ENCODE measurements around the gene ARMS2.

ARMS2 gene

DNA sequence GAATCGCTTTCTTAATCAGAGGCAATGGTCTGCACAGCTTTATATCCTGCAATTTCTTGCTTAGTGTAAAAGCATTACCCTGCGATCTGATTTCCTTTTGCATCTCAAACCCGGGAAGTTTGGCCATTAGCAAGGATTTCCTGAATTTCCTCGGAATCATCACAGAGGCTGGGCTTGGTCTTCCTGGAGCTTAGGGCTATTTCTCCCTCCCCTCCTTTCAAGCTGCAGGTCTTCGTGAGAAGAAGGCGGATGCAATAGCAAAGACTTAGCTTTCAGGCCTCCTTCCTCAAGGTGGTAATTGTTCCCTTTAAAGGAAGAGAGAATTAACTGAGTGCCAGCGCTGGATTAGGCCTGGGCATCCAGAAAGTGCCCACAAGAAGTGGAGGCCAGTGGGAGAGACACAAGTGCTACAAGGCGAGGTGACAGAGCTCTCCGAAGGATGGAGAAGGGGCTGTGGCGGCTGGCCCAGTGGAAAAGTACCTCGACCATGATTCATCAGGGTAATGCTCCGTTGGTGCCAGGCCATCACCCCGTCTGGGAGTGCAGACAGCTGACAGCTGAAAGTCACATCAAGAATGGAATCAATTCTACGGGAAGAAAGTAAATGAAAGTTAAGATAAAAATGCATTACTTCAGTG lies 4.0 kb upstream of the ARMS2 start:
- DNase-seq (ENCODE audit: low read depth in 4 of 4, low spot score in 1 of 4): no peak

DNA sequence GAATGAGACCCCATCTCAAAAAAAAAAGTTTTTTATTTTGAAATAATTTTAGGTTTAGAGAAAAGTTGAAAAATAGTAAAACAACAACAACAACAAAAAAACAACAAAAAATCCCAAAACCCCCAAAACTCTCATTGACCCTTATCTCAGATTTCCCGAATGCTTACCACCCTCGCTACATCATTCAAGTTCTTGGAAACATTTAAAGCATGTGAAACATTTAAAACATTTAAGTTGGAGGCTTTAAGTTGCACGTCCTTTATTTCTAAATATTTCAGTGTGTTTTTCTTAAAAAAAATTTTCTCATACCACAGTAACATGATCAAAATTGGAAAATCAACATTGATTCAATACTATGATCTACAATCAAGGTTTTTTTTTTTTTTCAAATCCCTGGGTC lies 382 bp upstream of the ARMS2 start:
- no peak for DNase-seq (ENCODE audit: low read depth in 4 of 4, low spot score in 1 of 4)

DNA sequence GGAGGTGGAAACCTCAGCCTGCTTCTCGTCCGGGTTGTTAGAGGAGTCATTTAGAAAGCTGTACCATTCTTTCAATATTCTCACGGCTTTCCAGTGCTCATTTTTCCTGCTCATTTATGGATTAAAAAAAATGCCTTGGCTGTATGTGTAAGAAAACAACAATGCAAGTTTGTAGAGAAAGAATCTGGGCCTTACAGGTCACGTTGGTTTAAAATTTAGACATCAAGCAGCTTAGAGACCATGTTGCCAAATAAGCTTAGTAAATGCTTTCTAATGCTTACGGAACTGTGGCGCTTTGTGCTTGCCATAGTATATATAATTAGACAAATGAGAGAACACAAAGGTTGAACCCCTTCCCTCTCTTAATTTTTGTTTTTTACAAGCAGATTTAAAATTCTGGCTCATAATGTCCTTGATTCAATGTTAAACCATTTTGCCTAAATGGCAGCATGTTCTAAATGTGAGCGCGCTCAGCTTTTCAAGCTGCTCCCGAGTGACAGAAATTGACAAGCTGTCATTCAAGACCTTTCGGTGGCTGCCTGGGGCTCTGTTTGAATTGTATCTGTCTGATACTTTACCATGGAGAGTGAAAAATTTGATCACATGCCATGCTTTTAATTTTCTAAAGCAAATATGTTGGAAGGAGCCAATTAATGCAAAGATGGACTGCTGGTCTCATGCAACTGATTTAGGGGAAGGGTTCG lies 1.1 kb downstream of the ARMS2 start:
- no peak for DNase-seq (ENCODE audit: low read depth in 4 of 4, low spot score in 1 of 4)

DNA sequence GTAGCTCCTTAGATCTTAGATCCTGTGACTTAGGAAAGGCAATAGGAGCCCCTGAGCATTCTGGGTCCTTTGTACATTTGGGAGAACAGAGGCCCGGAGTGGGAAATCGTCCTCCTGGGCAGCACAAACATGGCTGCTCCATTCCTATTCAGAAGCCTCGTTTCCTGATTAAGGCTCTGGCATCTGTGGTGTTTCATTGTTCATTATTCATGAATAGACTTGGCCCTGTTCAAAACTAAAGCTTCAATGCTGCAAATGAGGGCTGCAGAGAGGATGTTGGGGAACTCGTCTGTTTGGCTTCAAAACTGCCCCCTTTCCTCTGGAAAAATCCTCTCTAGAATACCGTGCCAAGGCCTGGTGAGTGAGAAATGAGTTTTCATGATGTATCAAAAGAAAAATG lies 3.5 kb downstream of the ARMS2 start:
- DNase-seq (ENCODE audit: low read depth in 4 of 4, low spot score in 1 of 4): no peak

GRCh38 chr10:122458693-122459092 lies 4.2 kb downstream of the ARMS2 start:
- DNase-seq (ENCODE audit: low read depth in 4 of 4, low spot score in 1 of 4): no peak

DNA sequence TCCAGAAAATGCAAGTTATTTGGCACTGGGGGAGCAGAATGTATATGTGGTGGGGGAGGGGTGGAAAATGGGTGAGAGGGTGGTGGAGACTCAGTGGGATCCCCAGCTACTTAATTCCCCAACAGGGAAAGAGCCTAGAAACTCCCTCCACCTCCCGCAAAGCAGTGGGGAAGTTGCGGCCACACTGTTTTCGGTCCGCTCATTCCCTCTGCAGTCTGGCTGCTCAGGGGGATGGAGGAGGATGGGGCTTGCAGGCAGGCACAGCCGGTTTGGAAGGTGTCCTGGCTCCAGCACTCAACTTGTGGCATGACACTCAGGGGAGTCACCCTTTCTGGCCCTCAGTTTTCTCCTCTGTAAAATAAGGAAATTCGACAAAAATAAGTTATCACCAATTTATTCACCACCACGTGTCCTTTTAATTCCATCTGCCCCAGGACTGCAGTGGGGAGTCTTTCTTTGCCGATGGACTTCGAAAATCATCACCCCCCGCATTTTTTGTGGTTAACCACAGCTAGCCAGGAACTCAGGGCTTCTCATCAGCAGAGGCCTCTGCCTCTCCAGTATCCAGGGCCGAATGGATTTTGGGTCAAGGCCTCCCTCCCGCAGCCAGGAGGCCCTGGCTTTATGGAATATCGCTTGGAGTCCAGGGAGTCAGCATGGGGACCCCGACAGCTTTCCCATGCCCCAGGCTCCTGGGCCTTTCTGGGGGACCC lies 5.3 kb downstream of the ARMS2 start:
- no peak for DNase-seq (ENCODE audit: low read depth in 4 of 4, low spot score in 1 of 4)

DNA sequence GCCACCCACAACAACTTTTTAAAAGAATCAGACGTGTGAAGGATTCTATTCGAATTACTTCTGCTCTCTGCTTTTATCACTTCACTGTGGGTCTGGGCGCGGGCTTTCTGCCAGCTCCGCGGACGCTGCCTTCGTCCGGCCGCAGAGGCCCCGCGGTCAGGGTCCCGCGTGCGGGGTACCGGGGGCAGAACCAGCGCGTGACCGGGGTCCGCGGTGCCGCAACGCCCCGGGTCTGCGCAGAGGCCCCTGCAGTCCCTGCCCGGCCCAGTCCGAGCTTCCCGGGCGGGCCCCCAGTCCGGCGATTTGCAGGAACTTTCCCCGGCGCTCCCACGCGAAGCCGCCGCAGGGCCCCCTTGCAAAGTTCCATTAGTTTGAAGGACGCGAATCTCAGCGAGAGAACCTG lies 6.4 kb downstream of the ARMS2 start:
- DNase-seq (ENCODE audit: low read depth in 4 of 4, low spot score in 1 of 4): no peak

- no peak for DNase-seq (ENCODE audit: low read depth in 4 of 4, low spot score in 1 of 4)
Observed at GRCh38 chr10:122461367-122461728, 6.9 kb downstream of the ARMS2 start, which contains the start of gene HTRA1. TSS of gene HTRA1 (plus strand) at chr10:122461553. CDS start at chr10:122461653, 100 bp downstream.

DNA sequence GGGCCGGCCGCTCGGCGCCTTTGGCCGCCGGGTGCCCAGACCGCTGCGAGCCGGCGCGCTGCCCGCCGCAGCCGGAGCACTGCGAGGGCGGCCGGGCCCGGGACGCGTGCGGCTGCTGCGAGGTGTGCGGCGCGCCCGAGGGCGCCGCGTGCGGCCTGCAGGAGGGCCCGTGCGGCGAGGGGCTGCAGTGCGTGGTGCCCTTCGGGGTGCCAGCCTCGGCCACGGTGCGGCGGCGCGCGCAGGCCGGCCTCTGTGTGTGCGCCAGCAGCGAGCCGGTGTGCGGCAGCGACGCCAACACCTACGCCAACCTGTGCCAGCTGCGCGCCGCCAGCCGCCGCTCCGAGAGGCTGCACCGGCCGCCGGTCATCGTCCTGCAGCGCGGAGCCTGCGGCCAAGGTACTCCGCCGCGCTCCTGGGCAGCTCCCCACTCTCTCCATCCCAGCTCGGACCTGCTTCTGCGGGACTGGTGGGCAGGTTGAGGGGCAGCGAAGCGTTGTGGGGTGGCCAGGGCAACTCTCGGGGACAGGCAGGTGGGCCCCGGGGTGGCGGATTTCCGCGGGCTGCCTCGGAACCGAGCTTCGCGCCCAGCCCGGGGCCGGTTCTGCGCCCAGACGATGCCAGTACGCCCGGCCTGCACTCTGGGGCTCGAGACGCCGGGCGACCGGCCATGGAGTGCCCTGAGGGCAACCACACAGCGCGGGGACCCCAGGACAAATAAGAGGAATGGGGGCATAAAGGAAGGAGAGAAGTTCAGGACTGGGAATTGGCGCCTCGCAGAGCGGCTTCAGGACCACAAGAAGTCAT lies 7.5 kb downstream of the ARMS2 start:
- DNase-seq (ENCODE audit: low read depth in 4 of 4, low spot score in 1 of 4): no peak

- no peak for DNase-seq (ENCODE audit: low read depth in 4 of 4, low spot score in 1 of 4)
Observed at GRCh38 chr10:122462533-122463465, 8.3 kb downstream of the ARMS2 start.

DNA sequence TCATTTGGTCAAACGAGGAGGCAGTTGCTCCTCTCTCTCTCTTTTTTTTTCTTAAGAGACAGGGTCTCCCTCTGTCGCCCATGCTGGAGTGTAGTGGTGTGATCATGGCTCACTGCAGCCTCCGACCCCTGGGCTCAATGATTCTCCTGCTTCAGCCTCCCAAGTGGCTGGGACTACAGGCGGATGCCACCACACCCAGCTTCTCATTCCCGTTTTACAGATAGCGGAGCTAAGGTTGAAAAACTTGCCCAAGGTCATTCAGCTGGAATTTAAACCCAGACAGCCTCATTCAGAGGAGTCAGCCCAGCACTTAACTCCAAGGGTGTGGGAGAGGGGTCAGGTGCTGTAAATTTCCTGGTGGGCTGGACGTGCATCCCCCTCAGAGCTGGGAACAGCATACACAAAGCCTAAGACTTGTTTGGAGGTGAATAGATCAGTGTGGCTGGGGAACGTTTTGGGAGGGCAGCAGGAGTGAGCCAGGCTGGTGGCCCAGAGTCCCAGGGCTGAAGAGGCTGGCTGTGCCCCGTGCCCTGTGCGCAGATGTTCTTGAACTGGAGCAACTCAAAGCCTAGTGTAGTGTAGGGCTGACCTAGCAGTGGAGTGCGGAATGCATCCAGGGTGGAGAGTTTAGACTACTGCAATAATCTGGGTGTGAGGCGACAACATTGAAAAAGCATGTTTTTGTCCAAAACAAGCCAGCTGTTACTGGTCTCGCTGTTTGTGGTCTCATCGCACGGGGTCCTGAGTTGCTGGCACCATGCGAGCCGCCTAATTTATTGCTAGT lies 9.2 kb downstream of the ARMS2 start:
- no peak for DNase-seq (ENCODE audit: low read depth in 4 of 4, low spot score in 1 of 4)

- DNase-seq (ENCODE audit: low read depth in 4 of 4, low spot score in 1 of 4): no peak
Observed at GRCh38 chr10:122464250-122464510, 9.7 kb downstream of the ARMS2 start.

- DNase-seq (ENCODE audit: low read depth in 4 of 4, low spot score in 1 of 4): no peak
Observed at GRCh38 chr10:122464586-122464985, 10.1 kb downstream of the ARMS2 start.

DNA sequence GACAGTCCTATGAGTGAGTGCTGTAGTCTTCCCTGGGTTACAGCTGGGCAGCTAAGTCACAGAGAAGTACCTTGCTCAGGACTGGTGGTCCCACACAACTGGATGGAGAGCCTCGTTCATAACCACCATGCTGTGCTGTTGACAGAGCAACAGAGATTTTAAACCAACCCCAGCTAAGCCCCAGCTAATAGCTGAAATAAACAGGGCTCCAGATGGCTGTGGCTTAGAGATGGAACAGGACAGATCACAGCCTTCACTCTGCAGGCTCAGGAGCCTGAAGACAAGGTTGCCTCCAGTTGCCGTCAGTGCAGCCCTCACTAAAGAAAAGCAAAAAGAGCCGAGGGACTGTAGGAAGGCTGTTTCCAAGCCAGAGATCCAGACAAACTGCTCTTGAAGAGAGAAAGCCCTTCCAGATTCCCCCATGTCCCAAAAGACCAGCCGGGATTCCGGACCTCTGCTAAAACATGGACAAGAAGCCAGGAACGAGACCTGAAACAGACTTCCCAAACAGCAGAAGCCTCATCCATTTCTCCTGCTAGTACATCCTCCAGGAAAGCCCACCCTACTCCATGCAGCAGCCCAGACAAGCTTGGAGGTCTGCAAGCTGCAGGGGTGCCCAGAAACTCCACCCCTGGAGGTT lies 11.1 kb downstream of the ARMS2 start:
- DNase-seq (ENCODE audit: low read depth in 4 of 4, low spot score in 1 of 4): no peak

DNA sequence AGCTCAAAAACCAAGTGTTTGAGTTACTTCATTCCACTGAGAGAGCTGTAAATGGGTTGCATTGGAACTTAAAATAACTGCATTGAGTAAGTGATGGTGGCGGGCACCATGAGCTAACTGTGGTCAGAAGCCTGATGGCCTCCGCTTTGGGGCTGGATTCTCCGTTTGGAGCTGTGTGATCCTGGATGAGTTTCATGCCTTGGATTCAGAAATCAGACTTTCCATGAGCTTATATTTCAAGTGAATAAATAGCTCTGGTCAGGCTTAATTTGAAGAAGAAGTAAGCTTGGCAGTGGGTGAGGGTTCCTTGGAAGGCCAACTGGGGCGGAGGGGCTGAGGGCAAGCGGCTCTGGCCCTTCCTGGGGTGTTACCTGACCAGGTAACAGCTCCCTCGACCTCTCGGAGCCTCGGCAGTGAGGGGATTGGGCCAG lies 12.5 kb downstream of the ARMS2 start:
- DNase-seq (ENCODE audit: low read depth in 4 of 4, low spot score in 1 of 4): no peak

DNA sequence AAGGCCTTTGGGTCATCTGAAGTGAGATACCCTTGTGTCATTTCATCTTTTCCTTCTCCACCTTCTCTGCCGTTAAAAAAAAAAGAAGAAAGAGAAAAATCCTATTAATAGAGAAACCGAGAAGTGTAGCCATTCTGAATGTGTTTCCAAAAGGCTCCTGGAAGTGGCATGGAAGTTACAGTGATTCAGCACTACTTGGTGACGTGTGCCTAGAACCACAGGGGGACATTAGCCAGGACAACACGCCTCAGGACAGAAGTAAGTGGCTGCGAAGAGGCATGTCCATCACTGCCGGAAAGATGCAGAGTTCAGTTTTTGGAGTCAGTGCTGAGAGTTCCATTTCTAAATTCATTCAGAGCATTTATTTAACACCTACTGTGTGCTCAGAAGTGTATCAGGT lies 13.2 kb downstream of the ARMS2 start:
- no peak for DNase-seq (ENCODE audit: low read depth in 4 of 4, low spot score in 1 of 4)

- no peak for DNase-seq (ENCODE audit: low read depth in 4 of 4, low spot score in 1 of 4)
Observed at GRCh38 chr10:122468307-122468925, 14.0 kb downstream of the ARMS2 start.

GRCh38 chr10:122468926-122469781 lies 14.7 kb downstream of the ARMS2 start:
- no peak for DNase-seq (ENCODE audit: low read depth in 4 of 4, low spot score in 1 of 4)
